GM21526 (cell line): ENCODE data around the gene ING2.

ENCODE experiments used
- ATAC-seq: cut with Tn5 transposase; IDR thresholded peaks from one replicate; pipeline ENCODE4 v1.9.1; 2021; ENCODE audit warnings: moderate library complexity; ENCODE audit not compliant: unreplicated experiment, low FRiP score

ING2 gene

GRCh38 chr4:183495184-183495583 is 9.7 kb upstream of the ING2 start:
- no peak for ATAC-seq

DNA sequence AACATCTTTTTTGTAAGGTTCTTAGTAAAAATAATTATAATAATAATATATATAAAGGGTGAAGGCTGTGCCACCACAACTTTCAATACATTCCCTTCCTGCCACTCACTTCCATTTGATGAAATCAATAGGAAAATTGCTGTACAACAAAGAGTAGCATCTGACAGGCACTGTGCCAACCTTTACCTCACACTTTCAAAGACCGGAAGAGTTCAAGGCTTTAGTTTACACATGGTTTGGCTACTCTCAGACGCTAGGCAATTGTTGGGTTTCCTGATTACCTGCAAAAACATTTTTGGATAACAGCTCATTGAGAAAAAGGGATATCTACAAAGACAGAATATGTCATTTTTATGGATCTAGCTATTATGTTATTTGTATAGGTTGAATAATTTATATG is 5.5 kb upstream of the ING2 start:
- ATAC-seq = no peak

DNA sequence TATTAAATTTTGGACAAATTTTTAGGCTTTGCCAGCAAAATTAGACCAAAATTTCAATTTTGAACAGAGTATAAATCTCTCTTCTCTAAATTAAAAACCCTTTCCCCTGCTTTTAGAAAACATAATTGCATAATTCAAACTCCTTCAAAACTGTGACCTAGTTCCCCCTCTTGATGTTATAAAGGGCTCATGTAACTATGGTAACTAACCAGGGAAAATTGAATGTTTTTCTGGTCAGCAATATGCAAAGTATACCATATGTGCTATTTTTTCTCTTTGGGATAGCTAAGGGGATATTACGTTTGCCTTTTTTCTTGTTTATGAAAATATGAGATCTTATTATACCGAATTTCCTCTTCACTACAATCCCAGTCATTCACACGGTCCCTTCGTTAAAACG is 5.1 kb upstream of the ING2 start:
- ATAC-seq = no peak

GRCh38 chr4:183503497-183504063 is 1.3 kb upstream of the ING2 start:
- ATAC-seq = peak; percentile 3

DNA sequence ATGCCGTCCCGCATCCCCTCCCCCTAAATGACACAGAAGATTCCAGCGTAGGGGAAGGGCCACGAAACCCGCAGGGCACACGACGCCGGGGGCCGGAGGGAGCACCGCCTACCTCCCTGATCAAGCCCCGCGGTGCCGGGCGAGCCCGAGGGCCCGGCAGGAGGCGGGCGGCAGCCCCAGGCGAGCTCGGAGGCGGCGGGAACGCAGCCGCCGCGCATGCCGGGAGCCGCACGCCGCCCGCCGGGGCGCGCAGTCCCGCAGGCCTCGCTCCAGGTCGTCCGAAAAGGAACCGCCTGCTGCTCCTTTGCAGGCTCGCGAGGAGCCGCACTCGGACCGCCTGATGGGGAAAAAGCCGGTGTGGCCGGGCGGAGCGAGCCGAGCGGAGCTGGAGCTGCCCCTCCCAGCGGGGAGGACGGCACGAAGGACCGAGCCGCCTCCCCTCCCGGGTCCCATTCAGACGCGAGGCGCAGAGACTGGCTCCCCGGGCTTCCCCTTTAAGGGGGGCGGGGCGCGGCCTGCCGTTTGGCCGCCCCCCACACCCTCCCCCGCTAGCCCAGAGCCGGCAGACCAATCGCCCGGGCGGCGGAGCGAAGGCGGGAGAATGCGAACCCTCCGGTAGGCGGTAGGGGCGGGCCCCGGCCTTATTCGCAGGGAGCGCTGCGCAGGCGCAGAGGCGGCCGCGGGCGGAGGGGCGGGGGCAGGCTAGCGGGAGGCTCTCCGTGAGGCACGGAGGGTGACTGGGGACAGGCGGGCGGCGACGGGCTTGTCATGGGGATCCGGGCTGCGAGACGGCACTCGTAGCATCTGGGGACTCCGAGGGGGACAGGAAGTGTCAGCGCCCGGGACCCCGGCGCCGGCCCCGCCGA is 561 bp upstream of the ING2 start:
- ATAC-seq = peak; percentile 70

GRCh38 chr4:183505611-183506388 is 942 bp downstream of the ING2 start:
- peak; percentile 44 for ATAC-seq

DNA sequence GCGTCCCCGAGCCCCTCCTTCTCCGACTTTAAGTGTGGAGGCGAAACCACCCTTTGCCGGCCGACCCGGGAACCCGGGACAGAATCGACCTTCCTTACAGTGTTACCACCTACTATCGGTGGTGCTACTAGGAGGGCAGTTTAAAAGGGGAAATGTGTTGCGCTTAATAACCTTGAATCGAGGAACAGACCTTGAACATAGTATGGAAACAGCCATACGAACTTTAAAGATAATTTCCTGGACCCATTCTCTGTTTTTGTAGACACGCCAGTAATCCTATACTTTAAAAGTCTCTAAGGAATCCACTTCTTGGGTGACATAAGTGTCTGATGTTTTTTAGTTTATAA is 1.5 kb downstream of the ING2 start:
- no peak for ATAC-seq

DNA sequence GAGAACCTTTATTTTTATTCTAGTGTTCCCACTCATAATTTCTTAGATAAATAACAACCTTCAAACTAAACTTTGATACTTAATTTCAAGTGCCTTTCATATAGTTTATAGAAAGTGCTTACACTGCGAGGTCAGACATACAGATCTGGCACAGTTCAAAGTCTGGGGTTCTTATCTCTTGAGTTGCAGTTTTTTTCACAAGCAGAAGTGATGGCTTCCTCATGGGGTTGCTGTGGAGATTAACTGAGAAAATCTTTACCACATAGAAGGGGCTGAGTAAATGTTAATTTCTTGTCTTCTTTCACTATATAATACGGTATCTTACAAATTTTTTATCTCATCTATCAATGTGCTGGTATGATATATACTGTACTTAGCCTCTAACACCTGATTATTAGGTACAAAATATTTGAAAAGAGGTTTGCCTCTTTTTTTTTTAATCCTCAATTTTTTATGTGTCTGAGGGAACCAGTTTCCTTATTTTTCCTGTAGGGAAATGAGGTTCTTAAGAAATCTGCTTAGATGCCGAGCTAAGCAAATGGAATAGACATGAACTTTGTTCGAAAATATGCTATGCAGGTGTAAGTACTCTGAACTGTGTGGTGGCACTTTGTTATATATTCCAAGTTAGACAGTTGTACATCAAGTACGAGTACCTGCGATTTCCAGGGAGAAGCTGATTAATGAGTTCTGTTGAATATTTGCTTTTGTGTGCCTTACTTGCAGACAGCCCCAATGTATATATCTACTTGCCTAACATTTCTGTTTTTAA is 3.3 kb downstream of the ING2 start:
- no peak for ATAC-seq

DNA sequence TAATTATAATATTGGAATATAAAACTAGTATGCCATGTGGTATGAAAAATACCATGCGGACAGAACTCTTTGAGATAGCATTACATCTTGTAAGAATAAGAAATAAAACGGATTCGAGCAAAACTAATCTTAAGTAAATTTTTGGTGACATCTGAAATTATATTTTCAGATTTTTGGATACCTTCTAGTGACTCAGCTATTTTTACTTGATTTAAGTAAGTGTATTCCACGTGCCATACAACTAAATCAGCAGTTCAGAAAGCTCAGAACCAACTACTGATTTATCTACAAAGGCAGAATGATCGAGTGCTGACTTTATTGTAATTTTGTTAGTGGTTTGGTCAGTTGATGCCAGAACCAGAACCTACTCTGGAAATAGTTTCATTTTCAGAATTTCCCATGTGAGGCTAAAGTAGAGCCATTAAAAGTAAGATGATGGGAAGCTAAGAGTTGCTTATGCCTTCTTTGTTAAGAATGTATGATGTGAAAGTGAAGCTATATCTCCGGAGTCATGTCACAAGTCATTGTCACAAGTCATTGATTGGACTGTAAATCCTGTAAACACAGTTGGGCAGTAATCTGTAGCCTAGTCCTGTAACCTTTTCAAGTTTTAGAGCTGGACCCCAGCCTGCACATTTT is 4.0 kb downstream of the ING2 start:
- no peak for ATAC-seq

DNA sequence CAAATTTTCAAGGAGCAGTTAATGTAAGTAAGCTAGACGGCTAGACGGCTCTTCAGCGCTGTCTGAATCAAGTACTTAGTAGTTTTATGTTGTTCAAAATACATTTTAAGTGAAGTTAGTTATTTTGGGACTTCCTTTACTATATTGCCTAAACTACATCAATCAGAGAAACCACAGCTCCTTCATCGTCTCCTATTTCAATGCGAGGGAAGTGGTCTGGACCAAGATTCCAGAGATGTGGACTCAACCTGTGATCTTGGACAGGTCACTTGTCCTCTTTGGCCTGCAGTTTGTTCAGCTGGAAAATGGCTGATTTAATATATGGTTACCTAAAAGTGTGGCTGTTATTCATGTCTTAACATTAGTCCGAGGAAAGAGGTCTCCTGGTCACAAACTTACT is 10.6 kb downstream of the ING2 start:
- ATAC-seq = no peak

DNA sequence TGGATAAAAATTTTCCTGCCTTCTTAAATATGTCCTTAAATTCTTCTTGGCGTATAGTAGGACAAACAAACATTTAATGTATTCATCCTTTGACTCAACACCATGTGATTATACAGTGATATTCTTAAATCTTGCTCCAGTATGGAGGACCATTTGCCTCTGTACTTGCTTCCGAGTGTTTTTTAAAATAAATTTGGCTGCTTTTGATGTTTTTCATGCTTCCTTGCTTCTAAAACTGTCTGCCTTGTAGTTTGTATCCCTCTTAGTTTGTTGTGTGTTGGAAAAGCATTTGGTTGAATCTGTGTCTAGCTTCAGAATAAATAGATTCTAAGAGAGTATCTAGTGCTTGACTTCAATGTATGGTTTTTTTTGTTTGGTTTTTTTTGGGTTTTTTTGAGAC is 12.3 kb downstream of the ING2 start:
- no peak for ATAC-seq

GRCh38 chr4:183517781-183518180 is 12.9 kb downstream of the ING2 start:
- ATAC-seq = no peak

DNA sequence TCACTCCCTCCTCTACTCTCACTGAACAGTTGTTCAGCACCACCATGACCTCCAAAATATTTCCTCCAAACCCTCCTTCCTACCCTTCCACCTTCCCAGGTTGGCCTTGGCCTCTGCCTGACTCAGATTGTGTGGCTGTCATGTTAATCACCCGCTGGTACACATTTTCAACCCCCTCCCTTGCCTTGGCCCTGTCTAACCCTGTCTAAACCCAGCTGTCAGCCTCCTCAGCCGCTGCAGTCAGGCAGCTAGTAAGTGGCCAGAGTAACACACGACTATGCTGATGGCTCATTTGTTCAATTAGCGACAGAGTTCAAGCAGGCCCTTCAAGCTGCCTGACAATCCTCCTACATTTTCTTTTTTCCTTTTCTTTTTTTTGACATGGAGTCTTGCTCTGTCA is 18.0 kb downstream of the ING2 start:
- no peak for ATAC-seq

- no peak for ATAC-seq
Measured at GRCh38 chr4:183527326-183527725, 22.5 kb downstream of the ING2 start.

DNA sequence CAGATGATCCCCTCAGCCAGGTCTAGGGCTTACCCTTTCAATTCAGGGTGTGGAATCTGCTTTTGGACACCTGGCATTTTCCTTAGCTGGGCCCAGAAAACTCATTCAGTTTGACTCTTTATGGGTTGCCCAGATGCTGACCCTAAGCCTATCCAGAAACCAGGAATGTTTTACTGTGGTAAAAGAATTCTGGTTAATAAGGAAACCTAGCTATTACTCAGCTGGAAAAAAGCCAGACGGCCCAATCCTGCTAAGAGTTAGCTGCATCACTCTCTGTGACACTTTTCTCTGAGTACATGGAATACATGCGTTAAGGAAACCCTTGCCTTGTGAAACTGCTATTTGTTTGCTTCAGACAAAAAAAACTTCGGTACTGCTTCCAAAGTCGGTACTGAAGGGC is 28.0 kb downstream of the ING2 start:
- ATAC-seq = no peak

- no peak for ATAC-seq
Measured at GRCh38 chr4:183533698-183534097, 28.8 kb downstream of the ING2 start.

DNA sequence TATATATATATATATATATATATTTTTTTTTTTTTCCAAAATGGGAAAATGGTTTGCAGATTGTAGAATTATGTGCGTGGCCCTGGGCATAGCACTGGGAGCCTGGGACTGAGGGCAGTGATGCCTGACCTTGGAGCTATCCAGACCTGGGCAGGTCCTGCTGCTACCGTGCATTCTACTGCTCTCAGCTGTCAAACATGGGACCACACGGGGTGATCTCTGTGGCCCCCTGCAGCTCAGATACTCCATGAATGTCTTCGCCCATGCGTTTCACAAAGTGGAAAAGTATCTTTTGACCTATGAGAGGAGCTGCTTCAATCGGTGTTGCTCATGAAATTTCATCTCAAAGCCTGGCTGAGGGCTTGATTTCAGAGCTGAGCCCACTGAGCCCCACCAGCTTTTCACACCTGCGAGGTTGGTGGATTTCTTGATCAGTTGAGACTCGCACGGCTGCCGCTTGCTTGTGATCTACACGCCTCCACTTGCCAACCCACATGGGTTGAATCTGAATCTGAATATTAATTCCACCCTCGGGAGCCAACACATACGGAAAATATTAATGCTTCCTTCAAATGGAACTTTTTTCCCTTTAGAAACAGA is 35.7 kb downstream of the ING2 start:
- no peak for ATAC-seq

DNA sequence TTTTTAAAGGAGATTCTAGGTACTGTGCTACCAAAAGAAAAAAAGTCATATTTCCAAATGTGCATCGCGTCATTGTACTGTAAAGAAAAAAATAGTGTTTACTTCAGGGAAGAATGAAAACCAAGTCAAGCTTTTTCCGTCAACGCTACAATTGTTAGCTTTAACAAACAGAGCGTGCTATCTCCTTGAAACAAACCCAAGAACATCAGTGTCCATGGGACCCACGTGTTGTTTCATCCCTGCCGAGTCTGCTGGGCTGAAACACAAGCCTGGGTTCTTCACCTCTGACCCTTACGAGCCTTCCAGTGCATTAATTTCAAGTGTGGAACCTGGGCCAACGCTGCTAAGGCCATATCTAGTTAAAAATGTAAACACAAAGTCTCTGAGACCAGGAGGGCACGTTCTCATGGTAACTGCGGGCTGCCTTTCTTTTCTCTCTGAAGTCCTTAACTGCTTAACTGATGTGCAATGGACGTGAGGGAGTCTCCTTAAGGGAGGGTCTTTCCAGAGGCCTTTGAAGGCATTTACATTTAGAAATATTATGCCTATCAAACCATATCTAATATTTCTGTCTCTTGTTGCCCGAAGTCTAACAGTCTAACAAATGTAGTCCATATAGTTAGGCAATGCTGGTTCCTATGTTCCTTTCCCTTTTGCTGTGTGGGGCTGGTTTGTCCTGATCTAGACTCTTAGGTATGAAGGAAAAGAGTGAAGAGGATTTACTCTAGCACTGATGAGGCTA is 36.3 kb downstream of the ING2 start:
- no peak for ATAC-seq

DNA sequence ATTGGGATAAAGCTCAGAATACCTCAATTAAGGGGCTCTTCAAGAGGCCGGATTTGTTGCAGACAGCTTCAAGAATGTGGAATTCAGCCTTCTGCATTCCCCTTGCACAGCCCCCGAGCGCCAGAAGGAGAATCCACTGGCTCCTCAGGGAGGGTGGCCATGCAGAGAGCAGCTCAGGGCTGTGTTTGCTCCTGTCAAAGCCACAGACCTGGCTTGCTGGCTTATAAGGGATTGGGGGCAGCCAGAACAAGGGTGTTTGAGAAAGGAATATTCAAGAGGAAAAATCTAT is 36.8 kb downstream of the ING2 start:
- ATAC-seq = no peak

- ATAC-seq = no peak
Measured at GRCh38 chr4:183543435-183543834, 38.6 kb downstream of the ING2 start.
